Measurements from ENCODE around the gene C7. TPM values are rescaled to one million over a fixed set of nuclear protein-coding genes. Genes with fewer than 3 reads are reported as not detected.
A peak's percentile ranks its signal among the peaks of the same experiment; 100 is the strongest.

The C7 gene
- total RNA-seq, 1 experiment from 2014 or later, result not detected

DNA sequence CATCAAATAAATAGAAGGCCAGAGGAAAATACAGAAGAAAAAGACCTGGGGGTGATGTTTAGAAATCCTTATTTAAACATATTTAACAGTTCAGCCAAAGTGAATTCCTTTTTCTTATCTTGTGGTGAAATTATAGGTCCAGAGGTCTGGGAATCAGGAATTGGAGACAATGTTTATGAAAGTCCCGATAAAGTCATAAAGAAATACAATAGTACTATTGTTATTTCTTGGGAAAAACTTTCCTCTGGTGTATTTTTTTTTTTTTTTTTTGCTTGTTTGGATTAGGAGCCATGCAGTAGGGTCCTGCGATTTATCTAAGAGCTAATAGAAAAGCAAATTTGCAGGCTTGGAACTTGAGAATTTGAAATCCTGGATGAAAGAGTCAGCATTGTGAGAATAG is 426 bp downstream of the C7 start:
- H3K27me3 Mint-ChIP-seq (ENCODE audit: insufficient read depth, unreplicated experiment), result no peaks in the 10 kb centered on the region
- TF ChIP-seq, protein P1, sequence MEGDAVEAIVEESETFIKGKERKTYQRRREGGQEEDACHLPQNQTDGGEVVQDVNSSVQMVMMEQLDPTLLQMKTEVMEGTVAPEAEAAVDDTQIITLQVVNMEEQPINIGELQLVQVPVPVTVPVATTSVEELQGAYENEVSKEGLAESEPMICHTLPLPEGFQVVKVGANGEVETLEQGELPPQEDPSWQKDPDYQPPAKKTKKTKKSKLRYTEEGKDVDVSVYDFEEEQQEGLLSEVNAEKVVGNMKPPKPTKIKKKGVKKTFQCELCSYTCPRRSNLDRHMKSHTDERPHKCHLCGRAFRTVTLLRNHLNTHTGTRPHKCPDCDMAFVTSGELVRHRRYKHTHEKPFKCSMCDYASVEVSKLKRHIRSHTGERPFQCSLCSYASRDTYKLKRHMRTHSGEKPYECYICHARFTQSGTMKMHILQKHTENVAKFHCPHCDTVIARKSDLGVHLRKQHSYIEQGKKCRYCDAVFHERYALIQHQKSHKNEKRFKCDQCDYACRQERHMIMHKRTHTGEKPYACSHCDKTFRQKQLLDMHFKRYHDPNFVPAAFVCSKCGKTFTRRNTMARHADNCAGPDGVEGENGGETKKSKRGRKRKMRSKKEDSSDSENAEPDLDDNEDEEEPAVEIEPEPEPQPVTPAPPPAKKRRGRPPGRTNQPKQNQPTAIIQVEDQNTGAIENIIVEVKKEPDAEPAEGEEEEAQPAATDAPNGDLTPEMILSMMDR (IDR thresholded peaks at IDR 0.05; ENCODE audit: unreplicated experiment), result no peak
- no peak overlapping the region for H3K27ac Mint-ChIP-seq (ENCODE audit: low read depth, unreplicated experiment)
- no peak for DNase-seq (ENCODE audit: unreplicated experiment)
- peaks cover 12% of the 10 kb centered on the region for H3K4me1 Mint-ChIP-seq (ENCODE audit: insufficient read depth, unreplicated experiment)
- POLR2A ChIA-PET, result no interaction called here
- no TSS peak for BruUV-seq (replicated peaks)
- CTCF ChIA-PET, result interaction anchor here (0.6 to 0.7 kb wide), 3 partner anchors 31 to 1850 kb away, joined by 3 to 4 read pairs (median 3); no protein-coding TSS in a partner anchor
- no peaks in the 10 kb centered on the region for H3K9me3 Mint-ChIP-seq (ENCODE audit: unreplicated experiment)
- H3K36me3 Mint-ChIP-seq (ENCODE audit: insufficient read depth, unreplicated experiment), result no peaks in the 10 kb centered on the region
- H3K4me3 Mint-ChIP-seq (ENCODE audit: unreplicated experiment), result no peak overlapping the region
- intact Hi-C loops (cut with micrococcal nuclease), result loop anchor here (10.0 kb wide), 1 partner anchor 205 kb away; no protein-coding TSS in a partner anchor

DNA sequence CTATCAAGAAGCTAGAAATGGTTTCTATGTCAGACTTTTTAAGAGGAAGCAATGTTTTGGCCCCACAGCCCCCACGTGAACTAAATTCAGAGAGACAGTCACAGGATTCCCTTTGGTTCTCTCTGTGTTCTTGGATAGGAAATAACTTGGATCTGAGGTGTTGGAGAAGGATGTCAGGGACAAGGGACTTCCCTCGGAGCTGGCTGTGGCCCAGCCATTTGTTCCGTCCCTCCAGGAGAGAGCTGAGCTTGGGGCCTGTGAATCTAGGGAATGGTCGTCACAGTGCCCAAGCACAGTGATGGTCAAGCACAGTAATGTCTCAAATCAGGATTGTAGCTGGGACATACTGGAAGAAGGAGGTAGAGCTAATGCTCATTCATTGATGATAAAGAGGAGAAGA is 2.0 kb downstream of the C7 start:
- POLR2A ChIA-PET, result interaction anchor here (0.6 kb wide), 2 partner anchors 622 to 745 kb away, joined by 3 read pairs; no protein-coding TSS in a partner anchor
- Mint-ChIP-seq H3K4me1 (ENCODE audit: insufficient read depth, unreplicated experiment) (peaks cover 10% of the 10 kb centered on the region), H3K27ac (ENCODE audit: low read depth, unreplicated experiment) (no peak overlapping the region), H3K27me3 (ENCODE audit: insufficient read depth, unreplicated experiment) (no peaks in the 10 kb centered on the region), H3K4me3 (ENCODE audit: unreplicated experiment) (no peak overlapping the region), H3K36me3 (ENCODE audit: insufficient read depth, unreplicated experiment) (no peaks in the 10 kb centered on the region), H3K9me3 (ENCODE audit: unreplicated experiment) (no peaks in the 10 kb centered on the region)
- CTCF ChIA-PET, result interaction anchor here (0.7 kb wide), 1 partner anchor 101 kb away, joined by 3 read pairs; no protein-coding TSS in a partner anchor
- intact Hi-C loops (cut with micrococcal nuclease), result no loop called here
- no peak for DNase-seq (ENCODE audit: unreplicated experiment)
- BruUV-seq (replicated peaks), result no TSS peak
- TF ChIP-seq, protein P1 (IDR thresholded peaks at IDR 0.05; ENCODE audit: unreplicated experiment), result no peak

DNA sequence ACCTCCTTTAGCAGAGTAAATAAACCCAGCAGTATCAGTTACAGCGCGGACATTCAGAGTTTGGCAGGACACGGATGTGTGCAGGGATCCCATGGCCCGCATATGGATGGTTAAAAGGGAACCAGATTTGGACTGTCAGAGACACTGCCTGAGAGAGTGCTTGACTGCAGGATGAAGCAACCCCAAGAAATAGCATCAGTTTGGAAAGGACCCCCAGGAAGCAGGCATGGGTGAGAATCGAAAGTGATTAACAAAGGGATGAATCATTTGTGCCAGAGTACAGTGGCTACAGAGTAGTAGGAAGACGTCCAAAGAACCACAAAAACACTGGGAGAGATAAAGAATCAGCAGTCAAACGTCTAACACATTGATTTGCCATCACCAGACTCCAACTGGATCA is 5.5 kb downstream of the C7 start:
- intact Hi-C loops (cut with micrococcal nuclease), result no loop called here
- TF ChIP-seq, protein P1 (IDR thresholded peaks at IDR 0.05; ENCODE audit: unreplicated experiment), result no peak

DNA sequence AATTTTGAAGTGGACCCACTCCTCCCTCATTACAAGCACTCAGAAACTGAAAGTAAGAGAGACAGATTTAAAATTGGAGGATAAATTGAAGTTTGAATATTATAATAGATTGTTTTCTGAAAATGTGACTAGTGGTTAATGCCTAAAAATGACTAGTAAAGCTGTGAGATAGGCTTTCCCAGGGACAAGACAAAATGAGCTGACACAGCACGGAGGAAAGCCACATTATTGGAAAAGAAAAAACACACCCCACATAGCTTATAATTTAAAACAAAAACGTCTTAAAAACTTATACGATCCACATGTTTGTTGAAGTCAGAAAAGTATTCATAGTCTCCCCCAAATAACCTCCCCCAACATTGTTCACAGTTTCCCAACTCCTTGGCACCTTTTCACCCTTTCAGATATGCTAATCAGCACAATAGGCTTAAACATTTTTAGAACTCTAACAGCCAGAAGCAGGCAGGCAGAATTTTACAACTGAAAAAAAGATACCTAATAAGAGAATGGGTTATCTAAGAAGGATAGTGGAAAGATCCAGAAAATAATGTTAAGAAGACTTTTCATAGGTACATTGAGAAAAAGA is 6.1 kb downstream of the C7 start:
- DNase-seq (ENCODE audit: unreplicated experiment), result no peak
- no TSS peak for BruUV-seq (replicated peaks)
- Mint-ChIP-seq H3K36me3 (ENCODE audit: insufficient read depth, unreplicated experiment) (no peaks in the 10 kb centered on the region), H3K4me3 (ENCODE audit: unreplicated experiment) (no peak overlapping the region), H3K27ac (ENCODE audit: low read depth, unreplicated experiment) (no peak overlapping the region), H3K4me1 (ENCODE audit: insufficient read depth, unreplicated experiment) (peaks cover 5% of the 10 kb centered on the region), H3K9me3 (ENCODE audit: unreplicated experiment) (no peaks in the 10 kb centered on the region), H3K27me3 (ENCODE audit: insufficient read depth, unreplicated experiment) (no peaks in the 10 kb centered on the region)
- ChIA-PET CTCF (interaction anchor here (0.7 to 2.6 kb wide), 2 partner anchors 10 to 386 kb away, joined by 3 to 12 read pairs; no protein-coding TSS in a partner anchor), POLR2A (no interaction called here)
- intact Hi-C loops (cut with micrococcal nuclease), result no loop called here
- TF ChIP-seq, protein P1 (IDR thresholded peaks at IDR 0.05; ENCODE audit: unreplicated experiment), result no peak

More for the DNA sequence above, 5.5 kb downstream of the C7 start:
- no peak overlapping the region for H3K4me3 Mint-ChIP-seq (ENCODE audit: unreplicated experiment)
- no peaks in the 10 kb centered on the region for H3K27me3 Mint-ChIP-seq (ENCODE audit: insufficient read depth, unreplicated experiment)
- no peaks in the 10 kb centered on the region for H3K9me3 Mint-ChIP-seq (ENCODE audit: unreplicated experiment)
- no peaks in the 10 kb centered on the region for H3K36me3 Mint-ChIP-seq (ENCODE audit: insufficient read depth, unreplicated experiment)
- no TSS peak for BruUV-seq (replicated peaks)
- H3K27ac Mint-ChIP-seq (ENCODE audit: low read depth, unreplicated experiment), result no peak overlapping the region
- POLR2A ChIA-PET, result no interaction called here
- CTCF ChIA-PET, result interaction anchor here (0.7 to 2.6 kb wide), 2 partner anchors 10 to 387 kb away, joined by 3 to 12 read pairs; no protein-coding TSS in a partner anchor
- peak; percentile 28 for DNase-seq (ENCODE audit: unreplicated experiment)
- peaks cover 5% of the 10 kb centered on the region for H3K4me1 Mint-ChIP-seq (ENCODE audit: insufficient read depth, unreplicated experiment)

Data from MCF 10A (cell line).